H7 (cell line): Measurements from ENCODE around the gene C3orf20. TPM values are rescaled to one million over a fixed set of nuclear protein-coding genes. Genes with fewer than 3 reads are reported as not detected.
A peak's percentile ranks its signal among the peaks of the same experiment; 100 is the strongest.

Experiments used
- DNase-seq: peaks from one replicate; pipeline ENCODE4 v3.0.0; 2012
- H3K27me3 ChIP-seq: 2 replicates; pipeline ENCODE4 v1.6.0; 2011; ENCODE audit warnings: mild to moderate bottlenecking, low read length; ENCODE audit not compliant: control insufficient read depth, insufficient read depth
- H3K36me3 ChIP-seq: replicated peaks from 2 replicates; pipeline ENCODE4 v1.5.1; 2011; ENCODE audit warnings: low read length; ENCODE audit not compliant: control insufficient read depth, insufficient read depth
- H3K4me3 ChIP-seq: 2 replicates; pipeline ENCODE4 v1.5.1; 2011; ENCODE audit warnings: low read depth, mild to moderate bottlenecking, control low read depth, low read length, moderate library complexity; ENCODE audit not compliant: insufficient read depth
- total RNA-seq: library from RNA; depleted of rRNA; stranded (reverse); fragments of >200 nt; shearing (Covaris generic); gene quantifications from 2 replicates; pipeline ENCODE4 v1.2.3, GENCODE V29; 2014

C3orf20 gene
- total RNA-seq, 1 experiment from 2014 or later: 0.07 TPM

DNA sequence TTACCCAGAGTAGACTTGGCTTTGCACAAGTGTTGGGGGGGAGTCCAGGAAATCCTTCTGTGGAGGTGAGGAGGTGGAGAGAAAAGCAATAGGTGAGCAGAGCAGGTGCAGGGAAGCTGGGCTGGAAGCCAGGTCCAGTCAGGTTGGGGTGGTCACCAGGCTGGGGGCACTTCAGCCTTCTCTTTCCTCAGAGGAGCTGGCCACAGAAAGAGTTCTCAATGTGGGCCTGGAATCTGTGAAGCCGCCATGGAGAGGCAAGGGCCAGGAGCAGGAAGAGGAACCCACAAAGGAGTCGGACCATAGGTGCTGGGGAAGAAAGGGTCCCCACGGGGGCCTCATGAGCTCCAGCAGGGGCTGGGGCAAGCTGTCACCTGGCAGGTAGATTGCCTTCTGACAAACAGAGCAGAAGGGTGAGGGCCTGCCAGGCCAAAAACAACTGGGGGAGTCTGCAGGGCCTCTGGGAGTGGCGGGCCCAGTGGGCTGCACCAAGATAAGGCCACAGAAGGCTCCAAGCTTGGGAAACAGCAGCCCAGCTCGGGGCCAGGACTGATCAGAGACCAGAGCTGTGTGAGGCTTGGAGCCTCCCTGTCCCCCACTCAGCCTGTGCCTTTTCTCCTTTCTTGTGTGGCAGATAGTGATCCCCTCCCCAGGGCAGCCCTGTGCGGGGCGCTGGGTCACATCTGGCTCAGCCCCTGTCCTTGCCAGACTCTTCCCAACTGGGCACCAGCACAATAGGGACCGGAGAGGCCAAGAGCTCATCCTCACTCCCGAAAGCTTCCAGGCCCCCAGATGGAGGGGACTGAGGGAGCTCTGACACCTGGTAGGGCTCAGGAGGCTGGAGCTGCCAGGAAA, 90.9 kb downstream of the C3orf20 start:
- Histone ChIP-seq H3K27me3 (no peaks in the 10 kb centered on the region), H3K4me3 (no peak overlapping the region), H3K36me3 (no peaks in the 10 kb centered on the region)
- DNase-seq: peak; percentile 40

DNA sequence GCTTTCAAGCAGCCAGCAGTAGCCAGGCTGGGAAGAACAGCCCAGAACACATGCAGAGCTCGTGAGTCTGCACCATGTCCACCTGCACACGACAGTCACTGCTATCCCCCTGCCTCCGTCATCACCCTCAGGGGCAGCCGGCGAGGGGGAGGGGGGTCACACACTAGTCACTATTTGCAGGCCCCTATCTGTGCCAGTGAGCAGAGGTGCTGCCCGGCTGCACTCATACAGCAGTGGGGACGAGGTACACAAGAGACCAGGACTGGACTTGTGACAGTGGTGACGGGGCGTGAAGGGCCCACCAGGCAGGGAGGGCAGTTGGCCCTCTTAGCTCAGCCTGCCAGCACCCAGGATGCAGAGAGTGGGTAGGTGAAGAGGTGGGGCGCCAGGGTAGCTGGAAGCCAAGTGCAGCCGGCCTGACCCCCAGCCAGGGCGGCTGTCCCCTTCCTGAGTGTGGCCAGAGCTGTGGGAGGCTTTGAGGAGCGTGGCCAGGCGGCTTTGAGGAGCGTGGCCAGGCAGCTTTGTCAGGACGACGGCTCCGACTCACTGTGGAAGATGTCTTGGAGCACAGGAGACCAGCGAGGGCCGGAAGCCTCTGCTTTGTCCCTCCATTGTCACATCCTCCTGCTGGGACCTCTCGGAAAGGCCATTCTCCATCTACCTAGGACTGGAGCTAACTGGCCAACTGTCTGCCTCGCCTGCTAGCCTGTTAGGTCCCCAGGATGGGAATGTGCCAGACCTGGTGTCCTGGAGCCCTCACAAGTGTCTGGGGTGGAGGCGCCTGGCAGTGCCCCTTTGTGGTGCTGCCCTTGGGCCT, 91.7 kb downstream of the C3orf20 start:
- H3K36me3 ChIP-seq: no peaks in the 10 kb centered on the region
- peak; percentile 35 for DNase-seq
- no peak overlapping the region for H3K4me3 ChIP-seq
- no peaks in the 10 kb centered on the region for H3K27me3 ChIP-seq

DNA sequence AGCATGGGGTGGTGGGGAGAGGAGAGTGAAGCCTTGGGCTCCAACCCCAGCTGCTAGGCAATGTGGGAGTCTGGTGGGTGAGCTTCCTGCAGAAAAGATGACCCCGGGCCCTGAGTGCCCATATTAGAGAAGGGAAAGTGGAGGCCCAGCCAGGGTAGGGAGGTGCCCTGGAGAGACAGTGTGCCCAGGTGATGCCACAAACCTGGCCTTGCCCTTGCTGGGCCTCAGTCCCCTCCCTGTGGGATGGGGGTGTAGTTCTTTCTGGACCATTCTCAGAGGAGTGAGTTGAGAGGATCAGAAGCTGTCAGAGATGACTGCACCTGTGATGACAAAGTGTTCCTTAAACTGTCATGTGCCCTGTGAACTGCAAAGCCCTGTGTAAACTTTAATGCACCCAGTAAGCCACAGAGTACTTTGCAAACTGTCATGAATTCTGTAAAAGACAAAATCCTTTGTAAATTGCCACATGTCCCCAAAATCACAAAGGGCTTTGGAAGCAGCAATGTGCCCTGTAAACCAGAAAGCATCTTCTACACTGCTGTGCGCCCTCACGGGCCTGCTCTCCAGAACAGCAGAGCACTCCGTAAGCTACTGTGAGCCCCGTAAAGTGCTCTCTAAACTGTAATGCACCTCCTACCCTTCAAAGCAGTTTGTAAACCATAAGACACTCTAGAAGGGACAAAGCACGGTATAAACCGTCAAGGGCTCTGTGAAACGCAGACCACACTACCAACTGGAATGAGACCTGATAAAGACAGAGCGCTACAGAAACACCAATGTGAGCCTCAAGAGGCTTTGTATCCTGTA, 92.5 kb downstream of the C3orf20 start:
- Histone ChIP-seq H3K4me3 (no peak overlapping the region), H3K27me3 (no peaks in the 10 kb centered on the region), H3K36me3 (no peaks in the 10 kb centered on the region)
- peak; percentile 26 for DNase-seq

DNA sequence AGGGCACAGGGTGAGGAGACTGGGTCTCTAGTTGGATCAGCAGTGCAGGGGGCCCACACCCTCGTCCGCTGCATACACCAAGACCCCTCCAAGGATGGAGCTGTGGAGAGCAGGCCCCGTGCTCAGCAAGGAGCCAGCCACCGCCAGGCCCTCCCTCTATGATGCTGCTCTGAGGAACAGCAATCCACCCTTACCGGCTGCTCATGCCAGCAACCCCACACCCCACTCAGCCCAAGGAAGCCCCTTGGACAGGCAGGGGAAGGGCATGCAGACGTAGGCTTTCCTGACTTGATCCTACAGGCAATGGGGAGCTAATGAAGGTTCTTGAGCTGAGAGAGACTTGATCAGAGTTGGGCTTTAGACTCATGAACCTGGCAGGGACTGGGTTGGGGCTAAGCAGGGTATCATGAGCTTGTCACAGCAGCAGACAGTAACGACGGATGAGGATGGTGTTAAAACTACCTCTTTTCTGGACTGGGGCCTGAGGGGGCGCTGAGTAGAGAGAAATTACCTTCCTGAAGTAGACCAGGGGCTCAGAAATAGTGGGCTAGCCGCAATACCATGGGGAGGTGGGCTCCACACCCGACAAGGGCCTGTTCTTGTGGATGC, 93.3 kb downstream of the C3orf20 start:
- no peaks in the 10 kb centered on the region for H3K36me3 ChIP-seq
- no peaks in the 10 kb centered on the region for H3K27me3 ChIP-seq
- H3K4me3 ChIP-seq: no peak overlapping the region
- DNase-seq: peak; percentile 45

DNA sequence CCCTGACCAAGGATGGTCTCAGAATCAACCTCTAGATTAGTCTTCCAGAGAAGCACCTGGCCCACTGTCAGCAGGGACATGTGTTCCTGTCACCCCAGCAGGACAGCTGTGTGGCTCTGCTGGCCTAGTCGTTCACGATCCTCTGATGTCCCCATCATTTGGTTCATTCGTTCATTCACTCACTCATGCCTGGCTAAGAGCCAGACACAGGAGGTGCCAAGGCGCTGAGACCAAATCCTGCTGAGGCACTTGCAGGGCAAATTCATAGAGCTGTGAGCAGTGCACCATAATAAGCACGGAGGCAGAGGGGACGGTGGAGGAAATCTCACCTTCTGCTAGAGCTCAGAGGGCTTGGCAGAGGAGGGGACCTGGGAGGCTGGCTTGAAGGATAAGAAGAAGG, 93.9 kb downstream of the C3orf20 start:
- peak; percentile 19 for DNase-seq
- H3K4me3 ChIP-seq: no peak overlapping the region
- no peaks in the 10 kb centered on the region for H3K27me3 ChIP-seq
- no peaks in the 10 kb centered on the region for H3K36me3 ChIP-seq

DNA sequence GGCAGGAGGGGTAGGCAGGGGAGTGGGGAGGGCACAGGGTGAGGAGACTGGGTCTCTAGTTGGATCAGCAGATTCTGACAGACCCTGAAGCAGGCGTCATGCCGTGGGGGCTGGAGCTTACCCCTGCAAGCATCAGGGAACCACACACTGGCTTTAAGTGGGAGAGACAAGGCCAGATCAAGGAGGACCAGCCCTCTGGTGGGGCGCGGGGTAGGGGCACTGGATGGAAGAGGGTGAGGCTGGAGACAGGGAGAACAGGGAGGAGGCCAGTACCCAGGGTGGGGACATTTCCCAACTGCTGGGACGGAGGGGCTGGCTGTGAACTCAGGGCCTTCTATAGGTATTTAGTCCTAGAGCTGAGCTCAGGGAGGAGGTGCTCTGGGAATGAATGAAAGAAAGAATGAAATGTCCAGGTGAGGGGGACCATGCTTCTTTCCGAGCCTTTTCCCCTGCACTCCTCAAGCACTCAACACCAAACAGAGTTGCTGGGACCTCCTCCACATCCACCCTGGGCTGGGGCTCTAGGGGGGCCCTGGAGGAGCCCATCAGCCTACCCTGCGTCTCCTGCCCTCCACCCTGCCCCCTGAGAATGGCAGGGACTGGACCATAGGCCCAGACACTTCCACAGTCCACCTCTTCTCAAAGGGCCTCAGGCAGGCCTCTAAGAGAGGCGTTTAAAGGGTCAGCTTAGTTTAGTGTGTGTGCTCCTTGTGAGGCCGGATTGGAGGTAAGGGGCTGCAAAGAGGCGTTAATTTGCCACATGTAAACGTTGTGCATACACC, 94.8 kb downstream of the C3orf20 start:
- Histone ChIP-seq H3K27me3 (no peaks in the 10 kb centered on the region), H3K4me3 (no peak overlapping the region), H3K36me3 (no peaks in the 10 kb centered on the region)
- DNase-seq: peak; percentile 26

DNA sequence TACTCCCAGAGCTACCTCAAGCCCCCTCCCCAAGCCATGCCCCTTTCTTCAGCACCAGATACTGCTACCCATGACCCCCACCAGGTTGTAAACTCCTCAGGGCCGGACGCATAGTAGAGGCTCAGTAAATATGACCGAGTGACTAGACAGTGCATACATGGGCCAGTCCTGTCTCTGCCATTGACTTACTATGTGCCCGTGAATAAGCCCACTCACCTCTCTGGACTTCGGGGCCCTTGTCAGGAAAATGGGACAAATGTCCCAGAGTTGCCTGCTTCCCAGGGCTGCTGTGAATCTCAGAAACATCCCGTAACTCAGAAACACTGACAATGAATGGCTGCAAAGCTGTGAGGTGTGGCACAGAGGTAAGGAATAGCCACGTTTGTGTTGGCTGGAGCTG, 95.7 kb downstream of the C3orf20 start:
- peak; percentile 20 for DNase-seq
- Histone ChIP-seq H3K4me3 (no peak overlapping the region), H3K27me3 (no peaks in the 10 kb centered on the region), H3K36me3 (no peaks in the 10 kb centered on the region)

DNA sequence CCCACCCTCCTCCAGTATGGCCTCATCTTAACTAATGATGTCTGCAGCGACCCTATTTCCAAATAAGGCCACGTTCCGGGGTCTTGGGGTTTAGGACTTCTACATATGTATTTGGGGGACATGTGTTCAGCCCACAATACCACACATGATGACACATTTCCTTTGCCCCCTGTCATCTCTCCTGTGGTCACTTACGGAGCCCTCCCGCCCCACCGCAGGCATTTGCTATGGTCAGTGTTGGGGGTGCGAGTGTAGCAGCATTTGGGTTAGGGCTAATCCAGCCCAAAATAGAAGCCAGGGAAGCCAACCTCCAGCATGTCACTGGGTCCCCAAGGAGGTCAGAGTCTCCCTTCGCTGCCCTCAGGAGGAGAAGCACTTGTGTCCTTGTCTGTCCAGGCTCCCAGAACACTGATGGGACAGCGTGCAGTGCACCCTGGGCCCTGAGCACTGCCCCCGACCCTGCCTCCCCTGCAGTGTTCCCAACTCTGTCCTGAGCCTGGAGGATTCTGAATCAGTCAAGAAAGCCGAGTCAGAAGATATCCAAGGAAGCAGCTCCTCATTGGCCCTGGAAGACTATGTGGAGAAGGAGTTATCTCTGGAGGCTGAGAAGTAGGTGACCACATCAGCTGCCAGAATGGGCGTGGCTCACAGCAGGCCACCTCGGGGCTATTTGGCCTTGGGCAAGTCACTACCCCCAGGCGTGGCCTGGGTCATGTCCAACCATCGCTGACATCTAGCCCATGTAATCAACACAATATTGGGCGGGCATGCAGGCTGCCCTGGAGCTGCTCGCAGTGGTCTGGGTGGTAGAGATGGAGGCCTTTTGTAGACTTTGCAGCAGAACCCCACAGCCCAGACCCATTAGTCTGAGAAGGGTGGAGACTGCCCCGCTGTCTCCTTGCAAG, 96.9 kb downstream of the C3orf20 start:
- peak; percentile 30 for DNase-seq
- H3K27me3 ChIP-seq: no peaks in the 10 kb centered on the region
- no peaks in the 10 kb centered on the region for H3K36me3 ChIP-seq
- no peak overlapping the region for H3K4me3 ChIP-seq

DNA sequence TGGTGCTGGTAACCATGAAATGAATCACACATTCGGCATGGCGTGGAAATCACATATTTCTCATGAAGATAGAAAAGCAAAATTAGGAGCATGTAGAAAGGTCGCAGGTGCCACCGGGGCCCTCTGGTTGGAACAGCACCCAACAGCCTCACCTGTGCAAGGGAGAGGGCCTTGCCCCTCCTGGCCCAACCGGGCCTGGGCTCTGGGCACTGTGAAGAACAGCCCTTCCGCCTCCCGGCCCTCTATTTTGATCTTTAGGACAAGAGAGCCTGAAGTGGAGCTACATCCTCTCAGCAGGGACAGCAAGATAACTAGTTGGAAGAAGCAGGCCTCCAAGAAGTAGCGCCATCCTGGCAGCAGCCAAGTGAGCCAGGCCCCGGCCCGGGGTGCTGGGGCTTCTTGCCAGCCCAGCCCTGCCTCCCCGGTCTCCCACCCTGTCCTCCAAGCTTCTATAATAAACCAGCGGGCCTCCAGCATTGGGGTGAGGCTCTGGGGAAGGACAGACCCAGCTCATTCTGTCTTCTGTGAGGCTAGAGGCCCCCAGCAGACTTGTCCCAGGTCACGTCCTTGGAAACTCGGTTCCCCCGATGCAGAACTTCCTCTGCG, 97.7 kb downstream of the C3orf20 start:
- no peak for DNase-seq
- Histone ChIP-seq H3K4me3 (no peak overlapping the region), H3K36me3 (no peaks in the 10 kb centered on the region), H3K27me3 (no peaks in the 10 kb centered on the region)

DNA sequence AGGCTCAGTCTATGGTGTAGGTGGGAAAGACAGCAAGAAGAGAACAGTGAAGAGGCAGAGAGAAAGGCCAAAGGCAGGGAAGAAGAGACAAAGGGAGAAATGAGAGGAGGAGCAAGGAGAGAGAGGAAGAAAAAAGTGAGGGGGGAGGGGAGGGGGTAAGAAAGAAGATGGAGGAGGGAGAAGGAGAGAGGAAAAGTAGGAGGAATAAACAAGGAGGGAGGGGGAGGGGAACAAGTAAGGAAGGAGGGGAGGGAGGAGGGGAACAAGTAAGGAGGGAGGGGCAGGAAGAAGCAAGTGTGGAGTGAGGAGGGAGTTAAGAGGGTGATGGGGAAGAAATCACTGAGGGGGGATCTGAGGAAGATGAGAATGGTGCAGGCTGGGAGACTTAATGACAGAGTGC, 98.3 kb downstream of the C3orf20 start:
- H3K36me3 ChIP-seq: no peaks in the 10 kb centered on the region
- H3K4me3 ChIP-seq: no peak overlapping the region
- DNase-seq: peak; percentile 78
- no peaks in the 10 kb centered on the region for H3K27me3 ChIP-seq

DNA sequence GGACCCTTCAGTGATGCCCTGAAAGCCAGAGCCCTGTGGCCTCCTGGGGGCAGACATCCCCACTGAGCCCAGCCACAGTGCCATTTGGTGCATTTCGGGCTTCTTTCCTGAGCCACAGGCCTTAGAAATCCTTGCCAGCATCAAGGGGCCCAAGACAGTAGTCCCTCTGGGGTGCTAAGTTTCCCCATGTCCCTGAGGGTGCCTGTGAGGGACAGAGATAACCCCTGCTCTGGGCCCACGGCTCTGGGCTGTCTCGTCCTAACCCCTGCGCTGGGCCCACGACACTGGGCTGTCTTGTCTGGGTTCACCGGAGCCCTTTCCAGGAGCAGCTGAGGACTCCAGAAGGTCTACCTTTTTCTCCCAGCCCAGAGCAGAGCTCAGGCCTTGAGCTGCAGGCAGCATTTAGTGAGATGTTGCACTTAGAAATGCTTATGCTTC, 98.8 kb downstream of the C3orf20 start:
- no peaks in the 10 kb centered on the region for H3K27me3 ChIP-seq
- no peak overlapping the region for H3K4me3 ChIP-seq
- H3K36me3 ChIP-seq: no peaks in the 10 kb centered on the region
- DNase-seq: peak; percentile 43

DNA sequence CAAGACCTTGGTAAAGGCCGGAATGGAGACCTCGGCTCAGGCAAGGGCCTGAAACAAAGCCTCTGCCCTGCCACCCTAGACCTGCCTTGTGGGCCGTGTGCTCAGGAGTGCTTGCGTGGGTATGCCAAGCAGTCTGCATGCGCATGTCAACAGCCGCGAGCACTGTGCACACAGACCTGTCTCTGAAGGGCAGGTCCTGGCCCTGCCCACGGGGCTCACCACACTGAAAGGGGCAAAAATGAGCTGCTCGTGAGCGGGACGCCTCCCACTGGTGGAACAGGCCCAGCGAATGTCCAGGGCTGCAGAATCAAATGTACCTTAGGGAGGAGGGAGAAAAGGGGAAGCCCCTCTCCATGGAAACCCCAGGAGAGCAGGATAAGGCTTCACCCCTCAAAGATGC, 99.5 kb downstream of the C3orf20 start:
- Histone ChIP-seq H3K36me3 (no peaks in the 10 kb centered on the region), H3K27me3 (no peaks in the 10 kb centered on the region), H3K4me3 (no peak overlapping the region)
- peak; percentile 57 for DNase-seq
